HG02623 (cell line): ENCODE data around the gene KLHL12.
A peak's percentile ranks its signal among the peaks of the same experiment; 100 is the strongest.

Experiments used
- ATAC-seq: cut with Tn5 transposase; IDR thresholded peaks from one replicate; pipeline ENCODE4 v1.9.1; 2021; ENCODE audit warnings: moderate library complexity; ENCODE audit not compliant: unreplicated experiment

The KLHL12 gene

GRCh38 chr1:202888531-202889360 is 38.3 kb downstream of the KLHL12 start, which contains the start of gene RABIF:
RABIF (minus strand) TSS chr1:202889149; CDS start chr1:202889098, 51 bp downstream.
- peak; percentile 88 for ATAC-seq

- no peak for ATAC-seq
Measured at GRCh38 chr1:202888221-202888530, 38.9 kb downstream of the KLHL12 start.

- ATAC-seq, result no peak
Measured at GRCh38 chr1:202880961-202881460, 46.0 kb downstream of the KLHL12 start.

- no peak for ATAC-seq
Measured at GRCh38 chr1:202880062-202880461, 47.0 kb downstream of the KLHL12 start.

GRCh38 chr1:202879128-202879527 is 47.9 kb downstream of the KLHL12 start:
- ATAC-seq, result no peak

DNA sequence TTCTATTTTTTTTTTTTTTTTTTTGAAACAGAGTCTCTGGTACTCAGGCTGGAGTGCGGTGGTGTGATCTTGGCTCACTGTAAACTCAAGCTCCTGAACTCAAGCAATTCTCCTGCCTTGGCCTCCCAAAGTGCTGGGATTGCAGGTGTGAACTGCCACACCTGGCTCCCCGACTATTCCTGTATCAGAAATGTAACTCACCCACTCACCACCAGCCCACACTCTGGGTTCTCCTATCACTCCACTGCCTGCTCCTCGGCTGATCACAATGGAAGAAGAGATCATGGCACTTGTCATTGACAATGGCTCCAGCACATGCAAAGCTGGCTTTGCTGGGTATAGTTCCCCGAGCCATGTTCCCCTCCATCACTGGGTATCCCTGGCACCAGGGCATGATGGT is 54.0 kb downstream of the KLHL12 start:
- no peak for ATAC-seq

GRCh38 chr1:202871367-202871766 is 55.7 kb downstream of the KLHL12 start:
- no peak for ATAC-seq

GRCh38 chr1:202862679-202863560 is 64.1 kb downstream of the KLHL12 start:
- no peak for ATAC-seq

GRCh38 chr1:202861420-202862132 is 65.5 kb downstream of the KLHL12 start:
- peak; percentile 83 for ATAC-seq

GRCh38 chr1:202860744-202861419 is 66.2 kb downstream of the KLHL12 start:
- ATAC-seq, result no peak

DNA sequence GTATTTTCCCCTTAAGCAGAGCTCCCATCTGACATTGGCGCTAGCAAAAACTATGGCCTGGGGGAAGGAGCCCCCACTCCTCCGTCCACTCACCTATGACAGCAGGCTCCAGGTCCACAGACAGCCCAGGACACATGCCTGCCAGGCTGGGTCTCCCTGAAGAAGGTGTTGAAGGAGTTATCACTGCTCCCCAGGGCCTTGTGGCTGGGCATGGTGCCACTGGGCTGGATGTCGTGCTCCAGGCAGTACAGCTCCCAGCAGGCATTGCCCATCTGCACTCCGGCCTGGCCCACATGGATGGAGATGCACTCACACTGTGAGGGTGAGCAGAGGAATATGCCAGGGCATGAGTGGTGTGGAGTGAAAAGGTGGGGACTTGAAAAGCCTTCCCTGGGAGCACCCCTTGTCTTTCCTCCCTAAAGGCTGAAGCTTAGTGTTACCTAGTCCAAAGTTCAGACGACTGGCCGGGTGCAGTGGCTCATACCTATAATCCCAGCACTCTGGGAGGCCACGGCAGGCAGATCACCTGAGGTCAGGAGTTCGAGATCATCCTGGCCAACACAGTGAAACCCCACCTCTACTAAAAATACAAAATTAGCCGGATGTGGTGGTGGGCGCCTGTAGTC is 68.1 kb downstream of the KLHL12 start:
- no peak for ATAC-seq

GRCh38 chr1:202858331-202858730 is 68.7 kb downstream of the KLHL12 start:
- no peak for ATAC-seq

DNA sequence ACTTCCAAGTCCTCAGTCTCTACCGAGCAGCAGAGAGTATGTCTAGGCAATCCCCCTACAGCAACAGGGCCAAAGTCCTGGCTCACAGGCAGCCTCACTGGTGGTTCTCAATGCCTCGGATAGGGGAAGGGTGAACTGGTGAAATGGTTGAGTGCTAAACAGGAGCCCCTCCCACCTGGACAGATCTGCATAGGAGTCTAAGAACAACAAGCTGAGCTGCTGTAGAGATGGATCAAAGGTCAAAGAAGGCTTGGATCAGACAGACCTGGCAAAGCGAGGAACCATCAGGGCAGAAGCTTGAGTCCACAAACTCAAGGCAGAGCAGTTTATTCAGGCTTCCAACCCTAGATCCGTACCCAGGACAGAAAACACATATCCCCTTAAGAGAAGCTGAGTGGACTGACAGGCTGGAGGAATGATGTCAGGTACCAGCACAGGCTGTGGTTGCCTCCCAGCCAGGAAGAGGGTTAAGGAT is 69.9 kb downstream of the KLHL12 start:
- ATAC-seq, result no peak

GRCh38 chr1:202856014-202856413 is 71.0 kb downstream of the KLHL12 start:
- ATAC-seq, result no peak

DNA sequence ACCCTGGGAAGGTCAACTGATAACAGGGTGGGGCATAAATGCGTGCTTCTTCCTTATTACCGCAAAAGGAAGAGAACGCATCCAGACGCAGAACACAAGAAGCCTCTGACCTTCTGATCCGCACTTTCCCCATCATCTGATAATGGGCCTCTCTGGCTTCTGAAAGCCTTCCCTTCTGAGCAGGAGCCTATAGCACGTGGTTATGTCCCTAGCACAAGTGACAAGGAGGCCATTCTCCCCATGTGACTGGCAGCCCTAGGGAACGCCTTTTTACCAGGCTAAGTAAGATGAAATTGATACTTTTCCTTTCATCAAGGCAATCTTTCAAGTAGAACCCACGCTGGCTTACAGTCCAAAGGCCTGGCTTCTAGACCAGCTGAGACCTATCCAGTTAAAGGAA is 72.2 kb downstream of the KLHL12 start:
- no peak for ATAC-seq

GRCh38 chr1:202852163-202852904 is 74.7 kb downstream of the KLHL12 start:
- no peak for ATAC-seq

DNA sequence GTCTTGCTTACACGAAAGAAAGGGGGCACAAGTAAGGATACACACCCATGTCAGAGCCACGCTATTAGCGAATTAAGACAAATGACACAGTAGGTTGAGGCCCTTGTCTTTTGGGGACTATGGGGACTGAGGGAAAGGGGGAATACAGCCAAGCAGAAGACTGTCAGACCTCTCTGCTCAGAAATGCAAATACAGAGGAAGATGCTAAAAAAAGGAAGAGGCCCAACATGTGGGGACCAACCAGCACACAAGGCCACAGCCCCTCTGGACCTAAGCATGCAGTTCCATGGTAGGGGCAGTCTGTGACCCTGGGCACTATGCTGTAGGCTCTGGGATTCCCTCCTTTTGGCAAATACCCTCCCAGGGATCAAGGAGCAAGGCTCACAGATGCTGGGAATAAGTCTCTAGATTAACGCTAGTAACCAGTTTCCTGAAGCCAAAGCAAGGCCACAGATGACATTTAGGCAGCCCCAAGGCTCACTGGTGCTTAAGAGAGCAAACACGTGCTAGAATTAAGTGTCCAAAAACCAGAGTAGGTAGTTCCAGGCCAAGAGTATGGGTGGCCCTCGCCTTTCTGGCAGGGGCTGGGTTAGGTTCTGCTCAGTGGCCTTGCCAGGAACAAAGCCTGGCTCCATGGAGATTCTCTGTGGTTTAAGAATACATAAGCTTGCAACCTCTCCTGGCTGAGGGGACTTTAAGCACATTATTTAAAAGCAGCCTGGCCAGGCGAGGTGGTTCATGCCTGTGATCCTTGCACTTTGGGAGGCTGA is 76.3 kb downstream of the KLHL12 start:
- ATAC-seq, result no peak

DNA sequence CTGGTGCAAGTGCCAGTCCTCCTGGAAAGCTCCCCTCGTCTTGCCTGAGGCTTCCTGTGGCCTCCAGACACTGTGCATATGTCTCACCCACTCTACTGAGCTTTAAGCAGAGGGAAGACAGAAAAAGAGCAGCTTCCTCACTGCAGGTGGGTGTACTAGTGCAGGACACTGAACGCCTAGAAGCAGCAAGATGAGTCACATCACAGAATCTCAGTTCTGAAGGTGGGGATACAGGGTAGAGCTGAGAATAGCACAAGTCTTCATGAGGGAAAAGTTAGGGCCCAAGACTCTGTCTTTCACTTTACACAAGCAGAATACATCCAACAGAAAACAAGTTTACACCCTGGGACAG is 78.9 kb downstream of the KLHL12 start:
- peak; percentile 79 for ATAC-seq

DNA sequence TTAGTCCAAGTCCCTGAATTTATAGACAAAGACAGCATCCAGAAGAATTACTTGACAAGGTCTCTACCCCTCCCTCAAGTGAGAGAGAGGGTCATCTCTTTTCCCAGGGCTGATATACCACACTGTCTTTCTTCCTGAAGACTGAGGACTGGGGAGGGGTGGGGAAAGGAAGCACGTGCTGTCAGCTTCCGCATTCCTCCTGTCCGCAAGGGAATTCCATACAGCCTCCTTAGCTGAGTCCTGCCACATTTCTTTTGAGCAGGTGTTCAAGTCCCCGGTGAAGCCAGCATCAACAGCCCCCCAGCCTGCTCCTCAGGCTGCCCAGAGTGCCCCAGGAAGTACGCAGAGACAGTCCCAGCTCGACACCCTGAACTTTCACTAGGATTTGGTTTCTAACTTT is 82.1 kb downstream of the KLHL12 start:
- no peak for ATAC-seq
